Right renal cortex interstitium (tissue), 3 donors: ENCODE measurements around the gene PTTG1IP2. TPM values are rescaled to one million over a fixed set of nuclear protein-coding genes. Genes with fewer than 3 reads are reported as not detected.
A peak's percentile ranks its signal among the peaks of the same experiment; 100 is the strongest.
"Not testable (repeated sequence)": the region's sequence is repeated elsewhere in the genome, so short reads cannot be mapped to it uniquely, and the experiment has no call there.

Experiments used
- DNase-seq, 3 donors: peaks; one replicate each; pipeline ENCODE4 v3.0.0-alpha.2; 2013; ENCODE audit warnings: low read depth in 3 of 3, low spot score in 2 of 3
- polyA plus RNA-seq, 3 donors: library from polyadenylated mRNA; unstranded; fragments of 120-200 nt; gene quantifications; one replicate each; pipeline ENCODE4 v1.2.1, GENCODE V29; 2013; ENCODE audit not compliant: insufficient read length in 3 of 3

PTTG1IP2 gene
- not detected for polyA plus RNA-seq

- no peak for DNase-seq
Observed at GRCh38 chr7:90469554-90469953, at the start of gene PTTG1IP2. Gene PTTG1IP2 (plus strand): TSS chr7:90469639. CDS start chr7:90469787, 148 bp downstream.

GRCh38 chr7:90421651-90422050 is 47.8 kb upstream of the PTTG1IP2 start:
- no peak for DNase-seq

GRCh38 chr7:90424720-90425119 is 44.7 kb upstream of the PTTG1IP2 start:
- DNase-seq, result no peak

- DNase-seq, result no peak
Observed at GRCh38 chr7:90425376-90425775, 44.1 kb upstream of the PTTG1IP2 start.

GRCh38 chr7:90430614-90431460 is 38.6 kb upstream of the PTTG1IP2 start:
- no peak for DNase-seq

- DNase-seq, result no peak
Observed at GRCh38 chr7:90432752-90433151, 36.7 kb upstream of the PTTG1IP2 start.

GRCh38 chr7:90433221-90433620 is 36.2 kb upstream of the PTTG1IP2 start:
- no peak for DNase-seq

GRCh38 chr7:90445633-90446032 is 23.8 kb upstream of the PTTG1IP2 start:
- no peak for DNase-seq

- no peak for DNase-seq
Observed at GRCh38 chr7:90446137-90446899, 23.1 kb upstream of the PTTG1IP2 start.

GRCh38 chr7:90453259-90453891 is 16.1 kb upstream of the PTTG1IP2 start:
- no peak for DNase-seq

GRCh38 chr7:90453931-90454330 is 15.5 kb upstream of the PTTG1IP2 start:
- DNase-seq, result no peak

- DNase-seq, result peak in 2 of 3 donors; percentile 27 to 39
Observed at GRCh38 chr7:90455163-90456030, 14.0 kb upstream of the PTTG1IP2 start.

GRCh38 chr7:90458104-90458503 is 11.3 kb upstream of the PTTG1IP2 start:
- no peak for DNase-seq

- no peak for DNase-seq
Observed at GRCh38 chr7:90459888-90460287, 9.6 kb upstream of the PTTG1IP2 start.

- DNase-seq, result no peak
Observed at GRCh38 chr7:90461219-90461618, 8.2 kb upstream of the PTTG1IP2 start.

GRCh38 chr7:90463151-90463628 is 6.2 kb upstream of the PTTG1IP2 start:
- not testable (repeated sequence) for DNase-seq

GRCh38 chr7:90465816-90466215 is 3.6 kb upstream of the PTTG1IP2 start:
- no peak for DNase-seq

GRCh38 chr7:90472805-90473540 is 3.5 kb downstream of the PTTG1IP2 start:
- no peak for DNase-seq

GRCh38 chr7:90473814-90474213 is 4.4 kb downstream of the PTTG1IP2 start:
- DNase-seq, result no peak
